Measurements from ENCODE around the gene RYR1. TPM values are rescaled to one million over a fixed set of nuclear protein-coding genes. Genes with fewer than 3 reads are reported as not detected.
"Not testable (repeated sequence)": the region's sequence is repeated elsewhere in the genome, so short reads cannot be mapped to it uniquely, and the experiment has no call there.

Gene RYR1
- total RNA-seq, 1 experiment from 2014 or later, result 0.12 TPM

DNA sequence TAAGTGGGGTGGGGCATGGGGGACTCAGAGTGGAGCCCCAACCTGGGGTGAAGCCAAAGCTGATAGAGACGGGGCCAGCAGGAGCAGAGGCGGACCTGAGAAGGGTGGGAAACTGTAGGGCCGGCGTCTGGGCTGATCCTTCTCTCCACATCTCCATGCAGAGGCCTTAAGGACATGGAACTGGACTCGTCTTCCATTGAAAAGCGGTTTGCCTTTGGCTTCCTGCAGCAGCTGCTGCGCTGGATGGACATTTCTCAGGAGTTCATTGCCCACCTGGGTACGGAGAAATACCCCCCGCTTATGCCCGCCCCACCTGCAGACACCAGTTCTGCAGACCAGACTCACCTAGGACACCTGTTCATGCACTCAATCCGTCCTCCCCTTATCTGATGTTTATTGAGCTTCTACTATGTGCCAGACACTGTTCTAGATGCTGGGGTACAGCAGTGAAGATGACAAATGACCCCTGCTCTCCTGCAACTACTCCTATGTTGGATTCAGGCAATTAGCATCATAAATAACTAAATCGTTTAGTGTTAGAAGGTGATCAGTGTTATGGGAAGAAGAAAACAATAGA, 74.1 kb downstream of the RYR1 start:
- DNase-seq (ENCODE audit: extremely low read depth, low read depth), result no peak

DNA sequence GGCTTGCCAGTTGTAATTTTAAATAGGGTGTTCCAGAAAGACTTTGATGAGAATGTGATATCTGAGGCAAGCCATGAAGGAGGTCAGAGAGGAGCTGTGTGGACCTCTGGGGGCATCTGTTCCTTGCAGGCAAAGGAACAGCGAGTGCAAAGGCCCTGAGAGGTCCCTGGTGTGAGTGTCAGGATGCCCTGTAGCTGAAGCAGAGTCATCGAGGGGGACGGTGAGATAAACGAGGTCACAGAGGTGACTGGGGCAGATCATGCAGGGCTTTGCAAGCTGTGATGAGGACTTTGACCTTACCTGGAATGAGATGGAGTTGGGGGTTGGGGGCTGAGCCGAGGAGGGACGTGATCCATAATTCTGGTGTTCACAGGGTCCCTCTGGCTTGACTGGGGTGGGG, 75.0 kb downstream of the RYR1 start:
- DNase-seq (ENCODE audit: extremely low read depth, low read depth), result no peak

DNA sequence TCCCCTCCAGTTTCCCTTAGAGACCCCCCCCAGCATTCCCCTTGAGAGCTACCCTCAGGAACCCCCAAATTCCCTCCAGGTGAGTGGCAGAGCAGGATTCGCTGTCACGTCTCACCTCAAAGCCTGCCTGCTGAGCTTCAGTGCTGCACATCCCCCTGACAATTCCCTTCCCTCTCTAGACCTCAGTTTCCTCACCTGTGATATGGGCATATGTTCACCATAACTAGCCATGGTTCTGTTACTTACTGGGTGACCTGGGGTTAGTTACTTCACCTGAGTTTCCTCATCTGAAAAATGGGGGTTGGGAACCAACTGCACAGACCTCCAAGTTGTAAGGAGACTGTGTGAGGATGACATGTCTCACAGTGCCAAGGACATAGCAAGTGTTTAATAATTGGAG, 75.5 kb downstream of the RYR1 start:
- DNase-seq (ENCODE audit: extremely low read depth, low read depth), result no peak

DNA sequence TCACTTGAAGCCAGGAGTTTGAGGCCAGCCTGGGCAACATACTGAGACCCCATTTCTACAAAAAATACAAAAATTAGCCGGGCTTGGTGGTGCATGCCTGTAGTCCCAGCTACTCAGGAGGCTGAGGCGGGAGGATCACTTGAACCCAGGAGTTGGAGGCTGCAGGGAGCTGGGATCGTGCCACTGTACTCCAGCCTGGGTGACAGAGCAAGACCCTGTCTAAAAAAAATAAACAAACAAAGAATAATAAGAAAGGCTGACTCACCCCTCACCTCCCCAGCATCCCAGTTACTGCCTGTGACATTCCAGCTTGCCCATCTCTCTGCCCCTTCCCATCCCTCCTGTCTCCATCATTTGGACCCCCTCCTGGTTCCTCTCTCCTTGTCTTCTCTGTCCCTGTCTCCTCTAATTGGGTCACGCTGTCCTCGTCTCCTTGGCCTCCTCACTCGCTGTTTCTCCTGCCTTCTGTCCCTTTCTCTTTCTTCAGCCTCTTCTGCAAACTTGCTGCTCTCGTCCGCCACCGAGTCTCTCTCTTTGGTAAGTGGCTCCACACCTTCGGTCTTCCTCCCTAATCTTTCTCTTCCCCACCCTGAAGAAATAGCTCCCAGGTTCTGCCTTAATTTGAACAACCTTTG, 77.7 kb downstream of the RYR1 start:
- no peak for DNase-seq (ENCODE audit: extremely low read depth, low read depth)

DNA sequence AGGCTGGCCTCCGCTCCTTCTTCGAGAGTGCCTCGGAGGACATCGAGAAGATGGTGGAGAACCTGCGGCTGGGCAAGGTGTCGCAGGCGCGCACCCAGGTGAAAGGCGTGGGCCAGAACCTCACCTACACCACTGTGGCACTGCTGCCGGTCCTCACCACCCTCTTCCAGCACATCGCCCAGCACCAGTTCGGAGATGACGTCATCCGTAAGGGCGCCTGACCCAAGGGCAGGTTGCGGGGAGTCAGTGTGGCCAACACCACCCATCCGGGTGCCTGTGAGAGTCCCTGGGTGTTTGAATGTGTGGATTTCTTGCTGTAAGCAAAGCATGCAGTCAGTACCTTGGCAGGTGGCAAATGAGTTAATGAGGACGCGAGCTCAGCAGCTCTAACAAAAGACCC, 78.8 kb downstream of the RYR1 start:
- no peak for DNase-seq (ENCODE audit: extremely low read depth, low read depth)

DNA sequence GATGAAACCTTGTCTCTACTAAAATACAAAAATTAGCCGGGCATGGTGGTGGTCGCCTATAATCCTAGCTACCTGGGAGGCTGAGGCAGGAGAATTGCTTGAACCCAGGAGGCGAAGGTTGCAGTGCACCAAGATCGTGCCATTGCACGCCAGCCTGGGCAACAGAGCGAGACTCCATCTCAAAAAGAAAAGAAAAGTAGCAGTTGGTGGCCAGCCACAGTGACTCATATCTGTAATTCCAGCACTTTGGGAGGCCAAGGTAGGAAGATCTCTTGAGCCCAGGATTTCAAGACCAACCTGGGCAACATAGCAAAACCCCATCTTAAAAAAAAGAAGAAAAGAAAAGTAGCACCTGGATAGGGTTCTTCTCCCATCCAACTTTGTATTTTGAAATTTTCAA, 79.7 kb downstream of the RYR1 start:
- DNase-seq (ENCODE audit: extremely low read depth, low read depth), result not testable (repeated sequence)

DNA sequence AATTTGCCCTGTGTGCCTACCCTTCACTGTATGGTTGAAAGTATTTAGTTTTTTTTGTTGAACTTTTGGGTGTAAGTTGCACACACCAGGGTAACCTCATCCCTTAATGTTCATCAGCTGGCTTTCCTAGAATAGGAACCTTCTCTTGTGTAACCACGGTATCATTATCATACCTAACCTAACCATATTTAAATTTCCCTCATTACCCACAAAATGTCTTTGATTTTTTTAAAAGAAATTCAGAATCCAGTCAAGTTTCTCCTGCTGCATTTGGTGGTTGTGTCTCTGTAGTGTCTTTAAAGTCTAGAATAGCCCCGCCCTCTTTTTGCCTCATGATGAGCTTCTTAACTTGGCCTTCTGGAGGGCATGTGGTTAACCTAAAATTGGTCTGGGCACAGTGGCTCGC, 80.3 kb downstream of the RYR1 start:
- no peak for DNase-seq (ENCODE audit: extremely low read depth, low read depth)

DNA sequence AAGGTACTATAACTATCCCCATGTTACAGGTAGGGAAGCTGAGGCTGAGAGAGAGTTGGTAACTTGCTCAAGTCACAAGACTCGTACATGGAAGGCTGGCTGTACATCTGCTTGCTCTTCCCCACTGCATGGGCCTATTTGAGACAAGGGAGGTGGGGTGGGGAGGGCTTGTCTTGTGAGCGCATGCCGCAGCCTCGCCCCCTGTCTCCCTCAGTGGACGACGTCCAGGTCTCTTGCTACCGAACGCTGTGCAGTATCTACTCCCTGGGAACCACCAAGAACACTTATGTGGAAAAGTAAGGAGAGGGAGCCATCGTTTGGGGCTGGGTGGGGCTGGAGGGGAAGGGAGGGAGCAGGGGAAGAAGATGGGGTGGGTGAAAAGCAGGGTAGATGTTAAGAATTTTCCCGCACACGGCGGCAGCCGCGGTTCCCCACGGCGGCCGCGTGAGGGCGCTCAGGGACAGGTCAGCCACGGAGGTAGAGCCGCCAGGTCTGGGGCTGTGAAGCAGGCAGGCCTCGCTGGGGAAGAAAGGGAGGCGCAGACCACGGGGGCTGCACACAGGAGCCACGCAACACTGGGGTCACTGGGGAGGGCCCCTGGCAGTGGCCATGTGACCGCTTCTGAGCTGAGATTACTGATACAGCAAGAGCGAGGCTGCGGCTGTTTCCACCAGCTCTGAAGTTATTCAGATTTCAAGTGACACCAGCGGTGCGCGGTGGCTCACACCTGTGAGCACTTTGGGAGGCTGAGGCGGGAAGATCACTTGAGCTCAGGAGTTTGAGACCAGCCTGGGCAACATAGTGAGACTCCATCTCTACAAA, 81.5 kb downstream of the RYR1 start:
- peak; percentile 39 for DNase-seq (ENCODE audit: extremely low read depth, low read depth)

DNA sequence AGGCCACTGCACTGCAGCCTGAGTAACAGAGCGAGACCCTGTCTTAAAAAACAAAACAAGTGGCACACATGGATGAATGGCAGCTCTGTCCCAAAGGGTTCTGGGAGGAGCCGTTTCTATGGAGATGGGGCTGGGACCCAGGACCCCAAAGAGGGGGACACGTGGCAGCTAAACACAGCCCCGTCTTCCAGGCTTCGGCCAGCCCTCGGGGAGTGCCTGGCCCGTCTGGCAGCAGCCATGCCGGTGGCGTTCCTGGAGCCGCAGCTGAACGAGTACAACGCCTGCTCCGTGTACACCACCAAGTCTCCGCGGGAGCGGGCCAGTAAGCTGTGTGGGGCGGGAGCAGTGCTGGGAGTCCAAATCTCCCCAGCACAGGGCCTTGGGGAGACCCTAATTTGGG, 82.4 kb downstream of the RYR1 start:
- DNase-seq (ENCODE audit: extremely low read depth, low read depth), result no peak

DNA sequence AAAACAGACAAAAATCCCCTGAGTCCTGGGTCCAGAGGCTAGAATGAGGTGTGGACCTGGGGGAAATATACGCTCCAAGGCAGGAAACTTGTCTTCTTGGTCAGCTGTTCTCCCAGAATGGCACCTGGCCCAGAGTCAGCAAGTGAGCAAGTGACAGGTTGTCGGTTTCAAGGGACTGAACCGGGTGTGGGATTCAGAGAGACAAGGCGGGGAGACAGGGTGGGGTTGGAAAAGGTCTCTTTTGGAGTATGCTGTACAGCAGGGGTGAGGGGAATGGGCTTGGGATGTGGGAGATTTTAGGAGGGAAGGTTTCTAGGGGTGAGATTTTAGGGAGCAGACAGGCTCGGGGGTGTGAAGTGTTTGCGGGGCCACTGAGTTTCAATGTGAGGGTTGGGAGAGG, 83.3 kb downstream of the RYR1 start:
- DNase-seq (ENCODE audit: extremely low read depth, low read depth), result no peak

DNA sequence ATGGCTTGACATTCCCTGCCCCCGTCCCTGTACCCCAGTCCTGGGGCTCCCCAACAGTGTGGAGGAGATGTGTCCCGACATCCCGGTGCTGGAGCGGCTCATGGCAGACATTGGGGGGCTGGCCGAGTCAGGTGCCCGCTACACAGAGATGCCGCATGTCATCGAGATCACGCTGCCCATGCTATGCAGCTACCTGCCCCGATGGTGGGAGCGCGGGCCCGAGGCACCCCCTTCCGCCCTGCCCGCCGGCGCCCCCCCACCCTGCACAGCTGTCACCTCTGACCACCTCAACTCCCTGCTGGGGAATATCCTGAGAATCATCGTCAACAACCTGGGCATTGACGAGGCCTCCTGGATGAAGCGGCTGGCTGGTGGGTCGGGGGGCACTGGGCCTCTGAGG, 83.8 kb downstream of the RYR1 start:
- DNase-seq (ENCODE audit: extremely low read depth, low read depth), result no peak

DNA sequence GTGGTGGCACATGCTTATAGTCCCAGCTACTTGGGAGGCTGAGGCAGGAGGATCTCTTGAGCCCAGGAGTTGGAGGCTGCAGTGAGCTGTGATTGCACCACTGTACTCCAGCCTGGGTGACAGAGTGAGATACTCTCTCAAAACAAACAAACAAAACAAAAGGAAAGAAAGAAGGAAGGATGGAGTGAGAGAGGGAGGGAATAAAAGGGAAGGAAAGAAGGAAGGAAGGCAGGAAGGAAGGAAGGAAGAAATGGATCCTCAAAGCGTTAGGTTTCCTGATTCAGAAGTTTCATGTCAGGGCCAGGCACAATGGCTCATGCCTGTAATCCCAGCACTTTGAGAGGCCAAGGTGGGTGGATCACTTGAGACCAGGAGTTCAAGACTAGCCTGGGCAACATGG, 84.5 kb downstream of the RYR1 start:
- not testable (repeated sequence) for DNase-seq (ENCODE audit: extremely low read depth, low read depth)

DNA sequence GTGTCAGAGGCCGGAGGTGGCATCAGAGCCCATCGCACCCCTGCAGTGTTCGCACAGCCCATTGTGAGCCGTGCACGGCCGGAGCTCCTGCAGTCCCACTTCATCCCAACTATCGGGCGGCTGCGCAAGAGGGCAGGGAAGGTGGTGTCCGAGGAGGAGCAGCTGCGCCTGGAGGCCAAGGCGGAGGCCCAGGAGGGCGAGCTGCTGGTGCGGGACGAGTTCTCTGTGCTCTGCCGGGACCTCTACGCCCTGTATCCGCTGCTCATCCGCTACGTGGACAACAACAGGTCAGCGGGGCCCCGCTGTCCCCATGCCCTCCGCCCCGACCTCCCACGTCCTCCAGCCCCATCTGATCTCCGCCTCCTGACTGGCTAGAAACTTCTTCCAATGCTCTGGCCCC, 85.7 kb downstream of the RYR1 start:
- DNase-seq (ENCODE audit: extremely low read depth, low read depth), result no peak

DNA sequence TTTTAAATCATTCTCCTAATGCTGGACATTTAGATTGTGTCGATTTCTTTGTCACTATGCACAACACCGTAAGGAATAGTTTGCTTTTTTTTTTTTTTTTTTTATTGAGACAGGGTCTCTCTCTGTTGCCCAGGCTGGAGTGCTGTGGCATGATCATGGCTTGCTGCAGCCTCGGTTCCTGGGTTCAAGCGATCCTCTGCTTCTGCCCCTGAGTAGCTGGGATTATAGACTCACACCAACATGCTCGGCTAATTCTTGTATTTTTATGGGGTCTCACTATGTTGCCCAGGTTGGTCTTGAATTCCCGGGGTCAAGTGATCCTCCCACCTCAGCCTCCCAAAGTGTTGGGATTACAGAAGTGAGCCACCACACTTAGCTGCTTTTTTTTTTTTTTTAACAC, 86.5 kb downstream of the RYR1 start:
- DNase-seq (ENCODE audit: extremely low read depth, low read depth), result no peak

DNA sequence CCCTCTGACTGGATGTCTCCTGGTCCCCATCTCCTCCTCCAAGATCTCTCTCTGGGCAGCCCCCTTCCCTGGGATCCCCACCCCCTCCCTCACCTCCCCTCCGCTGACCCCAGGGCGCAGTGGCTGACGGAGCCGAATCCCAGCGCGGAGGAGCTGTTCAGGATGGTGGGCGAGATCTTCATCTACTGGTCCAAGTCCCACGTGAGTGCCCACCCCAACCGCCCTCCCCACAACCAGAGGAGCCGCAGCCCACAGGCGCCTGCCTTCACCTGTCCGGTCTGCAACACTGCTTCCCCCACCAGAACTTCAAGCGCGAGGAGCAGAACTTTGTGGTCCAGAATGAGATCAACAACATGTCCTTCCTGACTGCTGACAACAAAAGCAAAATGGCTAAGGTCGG, 89.4 kb downstream of the RYR1 start:
- DNase-seq (ENCODE audit: extremely low read depth, low read depth), result no peak

DNA sequence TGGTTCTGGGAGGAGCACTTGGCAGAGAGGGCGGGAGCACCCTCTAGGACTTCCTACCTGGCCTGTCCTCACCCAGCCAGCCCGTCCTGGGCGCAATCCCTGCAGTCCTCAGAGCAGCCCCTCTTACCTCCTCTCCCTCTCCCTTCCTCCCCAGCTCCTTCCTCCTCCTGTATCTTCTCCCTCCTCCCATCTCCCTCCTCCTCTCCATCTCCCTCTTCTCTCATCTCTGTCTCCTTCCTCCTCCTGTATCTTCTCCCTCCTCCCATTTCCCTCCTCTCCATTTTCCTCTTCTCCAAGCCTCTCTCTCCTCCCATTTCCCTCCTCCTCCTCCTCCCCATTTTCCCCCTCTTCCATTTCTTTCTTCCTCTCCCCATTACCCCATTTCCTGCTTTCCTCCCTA, 89.8 kb downstream of the RYR1 start:
- DNase-seq (ENCODE audit: extremely low read depth, low read depth), result no peak

DNA sequence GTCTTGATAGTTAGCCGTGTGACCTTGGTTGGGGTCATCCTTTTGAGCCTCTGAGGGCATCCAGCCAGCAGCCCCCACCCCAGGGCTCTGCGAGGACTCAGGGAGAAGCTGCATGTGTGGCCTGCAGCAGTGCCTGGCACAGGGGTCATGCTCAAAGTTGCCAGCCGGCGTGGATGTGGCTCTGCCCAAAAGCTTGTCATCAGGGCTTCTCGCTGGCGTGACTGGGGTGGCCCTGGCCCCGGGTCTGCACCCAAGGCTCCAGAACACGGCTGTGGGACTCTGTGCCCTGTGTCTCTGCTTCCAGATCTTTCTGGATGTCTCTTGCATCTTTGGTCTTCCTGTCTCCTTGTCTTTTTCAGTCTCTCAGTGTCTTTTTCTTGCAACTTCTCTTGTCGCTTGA, 90.9 kb downstream of the RYR1 start:
- no peak for DNase-seq (ENCODE audit: extremely low read depth, low read depth)

DNA sequence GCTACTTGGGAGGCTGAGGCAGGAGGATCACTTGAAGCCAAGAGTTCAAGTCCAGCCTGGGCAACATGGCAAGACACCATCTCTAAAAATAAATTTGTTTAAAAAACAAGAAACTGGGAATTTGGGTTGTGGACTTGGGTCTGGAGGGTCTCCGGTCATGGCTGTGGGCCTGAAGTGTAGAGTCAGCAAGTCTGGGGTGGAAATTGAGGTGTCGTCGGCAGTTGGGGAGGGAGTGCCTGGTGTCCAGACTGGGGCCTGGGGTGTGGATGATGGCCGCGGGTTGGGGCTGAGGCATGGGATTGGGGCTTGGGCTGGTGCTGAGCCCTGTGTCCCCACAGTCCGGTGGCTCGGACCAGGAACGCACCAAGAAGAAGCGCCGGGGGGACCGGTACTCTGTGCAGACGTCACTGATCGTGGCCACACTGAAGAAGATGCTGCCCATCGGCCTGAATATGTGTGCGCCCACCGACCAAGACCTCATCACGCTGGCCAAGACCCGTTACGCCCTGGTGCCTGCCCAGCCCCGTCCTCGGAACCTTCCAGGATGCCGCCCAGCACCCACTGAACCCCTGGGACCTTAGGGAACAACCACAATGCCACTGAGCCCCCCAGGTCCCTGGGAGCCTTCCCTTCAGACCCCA, 91.6 kb downstream of the RYR1 start:
- DNase-seq (ENCODE audit: extremely low read depth, low read depth), result no peak

DNA sequence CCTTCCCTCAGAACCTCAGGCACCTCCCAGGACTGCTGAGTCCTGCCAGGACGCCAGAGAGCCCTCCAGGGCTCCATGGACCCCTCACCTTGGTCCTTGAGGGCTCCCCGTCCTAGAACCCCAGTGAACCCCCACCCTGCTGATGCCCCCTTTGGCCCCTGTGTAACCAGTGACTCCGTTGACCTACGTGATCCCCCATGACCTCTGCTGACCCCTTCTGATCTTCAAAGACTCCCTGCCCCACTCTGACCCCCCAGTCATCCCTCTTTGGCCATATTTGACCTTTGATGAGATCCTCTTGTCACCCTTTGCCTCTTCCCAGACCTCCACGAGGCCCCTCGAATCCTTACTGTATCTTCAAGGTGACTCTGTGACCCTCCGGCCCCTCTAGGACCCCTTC, 92.9 kb downstream of the RYR1 start:
- no peak for DNase-seq (ENCODE audit: extremely low read depth, low read depth)

DNA sequence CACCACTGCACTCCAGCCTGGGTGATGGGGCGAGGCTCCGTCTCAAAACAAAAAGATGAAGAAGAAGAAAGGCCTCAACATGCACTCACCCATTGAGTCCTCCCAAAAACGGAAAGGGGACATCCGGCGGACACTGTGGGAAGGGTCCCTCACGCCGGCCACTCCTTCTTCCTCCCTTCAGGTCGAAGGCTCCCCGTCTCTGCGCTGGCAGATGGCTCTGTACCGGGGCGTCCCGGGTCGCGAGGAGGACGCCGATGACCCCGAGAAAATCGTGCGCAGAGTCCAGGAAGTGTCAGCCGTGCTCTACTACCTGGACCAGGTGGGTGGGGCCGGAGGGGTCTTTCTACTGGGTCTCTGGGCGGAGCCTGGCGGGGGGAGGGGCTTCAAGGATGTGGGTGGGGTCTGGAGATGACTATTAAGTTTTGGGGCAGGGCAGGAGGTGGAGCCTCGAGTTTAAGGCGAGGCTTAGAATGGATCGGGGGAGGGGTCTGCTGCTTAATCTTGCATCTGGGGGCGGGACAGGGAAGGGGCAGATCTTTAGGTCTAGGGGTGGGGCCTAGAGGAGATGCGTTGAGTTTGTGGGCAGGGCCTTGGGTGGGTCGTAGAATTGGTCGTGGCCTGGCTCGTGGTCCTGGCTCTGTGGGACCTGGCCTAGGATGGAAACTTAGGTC, 94.1 kb downstream of the RYR1 start:
- no peak for DNase-seq (ENCODE audit: extremely low read depth, low read depth)

DNA sequence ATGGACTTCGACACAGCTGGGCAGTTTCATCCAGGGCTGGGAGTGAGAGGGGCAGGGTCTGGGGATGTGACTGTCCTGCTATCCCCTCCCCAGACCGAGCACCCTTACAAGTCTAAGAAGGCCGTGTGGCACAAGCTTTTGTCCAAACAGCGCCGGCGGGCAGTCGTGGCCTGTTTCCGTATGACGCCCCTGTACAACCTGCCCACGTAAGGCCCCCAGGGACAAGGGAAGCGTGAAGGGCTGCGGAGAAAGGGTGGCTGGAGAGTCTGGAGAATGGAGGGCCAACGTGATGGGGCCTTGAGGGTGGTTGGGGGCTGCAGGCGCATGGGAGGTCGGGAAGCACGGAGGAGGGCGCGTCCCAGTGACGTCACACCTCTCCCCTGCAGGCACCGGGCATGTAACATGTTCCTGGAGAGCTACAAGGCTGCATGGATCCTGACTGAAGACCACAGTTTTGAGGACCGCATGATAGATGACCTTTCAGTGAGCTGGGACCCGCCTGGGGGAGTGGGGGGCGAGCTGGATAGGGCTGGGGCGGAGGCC, 94.8 kb downstream of the RYR1 start:
- DNase-seq (ENCODE audit: extremely low read depth, low read depth), result no peak

Data from NCI-H460 (cell line).